Panc1 (cell line): ENCODE measurements around the gene TSC22D3.

Experiments used
- POLR2AphosphoS5 ChIP-seq: IDR thresholded peaks from 2 replicates; pipeline ENCODE4 v1.6.1; 2012; ENCODE audit warnings: mild to moderate bottlenecking, low read depth, low read length, moderate library complexity
- REST ChIP-seq, 2 experiments: IDR thresholded peaks; 2 replicates each; pipeline ENCODE4 v1.6.1; 2011 to 2012; ENCODE audit warnings: low read depth in 2 of 2, control low read depth in 1 of 2, low read length in 1 of 2, mild to moderate bottlenecking in 1 of 2, moderate library complexity in 1 of 2; ENCODE audit not compliant: insufficient read depth in 1 of 2
- TF ChIP-seq, protein P1 (sequence below): fragments of 450-650 bp; IDR thresholded peaks from 2 replicates; pipeline ENCODE4 v1.5.1; 2017; ENCODE audit warnings: mild to moderate bottlenecking

- TF ChIP-seq, protein P1, sequence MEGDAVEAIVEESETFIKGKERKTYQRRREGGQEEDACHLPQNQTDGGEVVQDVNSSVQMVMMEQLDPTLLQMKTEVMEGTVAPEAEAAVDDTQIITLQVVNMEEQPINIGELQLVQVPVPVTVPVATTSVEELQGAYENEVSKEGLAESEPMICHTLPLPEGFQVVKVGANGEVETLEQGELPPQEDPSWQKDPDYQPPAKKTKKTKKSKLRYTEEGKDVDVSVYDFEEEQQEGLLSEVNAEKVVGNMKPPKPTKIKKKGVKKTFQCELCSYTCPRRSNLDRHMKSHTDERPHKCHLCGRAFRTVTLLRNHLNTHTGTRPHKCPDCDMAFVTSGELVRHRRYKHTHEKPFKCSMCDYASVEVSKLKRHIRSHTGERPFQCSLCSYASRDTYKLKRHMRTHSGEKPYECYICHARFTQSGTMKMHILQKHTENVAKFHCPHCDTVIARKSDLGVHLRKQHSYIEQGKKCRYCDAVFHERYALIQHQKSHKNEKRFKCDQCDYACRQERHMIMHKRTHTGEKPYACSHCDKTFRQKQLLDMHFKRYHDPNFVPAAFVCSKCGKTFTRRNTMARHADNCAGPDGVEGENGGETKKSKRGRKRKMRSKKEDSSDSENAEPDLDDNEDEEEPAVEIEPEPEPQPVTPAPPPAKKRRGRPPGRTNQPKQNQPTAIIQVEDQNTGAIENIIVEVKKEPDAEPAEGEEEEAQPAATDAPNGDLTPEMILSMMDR = no peak
- TF ChIP-seq POLR2AphosphoS5 (no peak), REST (IDR thresholded peaks at IDR 0.05; ENCODE audit: insufficient read depth in 1 of 2, low read depth in 2 of 2, low read length in 1 of 2) (no peak)
Measured at GRCh38 chrX:107687445-107687844, 88.1 kb downstream of the TSC22D3 start.
